OCI-LY1 (cell line): ENCODE measurements around the gene ELL.

Experiments used
- H2AFZ ChIP-seq: fragments of 200-600 bp; sonication (generic), shearing (Covaris generic); 2 replicates; pipeline ENCODE4 v1.6.0; 2014; ENCODE audit warnings: antibody characterized with exemption, mild to moderate bottlenecking, low read length
- H3F3A ChIP-seq: fragments of 200-600 bp; sonication (generic), shearing (Covaris generic); 2 replicates; pipeline ENCODE4 v1.6.0; 2014; ENCODE audit warnings: mild to moderate bottlenecking, antibody characterized with exemption, low read length, moderate library complexity; ENCODE audit not compliant: insufficient read depth
- H3K27ac ChIP-seq: fragments of 200-600 bp; sonication (generic); 2 replicates; pipeline ENCODE4 v1.5.1; 2014; ENCODE audit warnings: low read length, mixed run types, mild to moderate bottlenecking, low read depth; ENCODE audit not compliant: poor library complexity, severe bottlenecking
- H3K27me3 ChIP-seq: fragments of 200-600 bp; sonication (generic); 2 replicates; pipeline ENCODE4 v1.6.0; 2014; ENCODE audit warnings: antibody characterized with exemption, mild to moderate bottlenecking, low read length, moderate library complexity; ENCODE audit not compliant: insufficient read depth
- H3K36me3 ChIP-seq: fragments of 200-600 bp; sonication (generic); 2 replicates; pipeline ENCODE4 v1.6.1; 2014; ENCODE audit warnings: mild to moderate bottlenecking, antibody characterized with exemption, low read length, moderate library complexity, mixed read lengths; ENCODE audit not compliant: insufficient read depth
- H3K4me1 ChIP-seq: fragments of 200-600 bp; sonication (generic); 2 replicates; pipeline ENCODE4 v1.5.1; 2014; ENCODE audit warnings: mild to moderate bottlenecking, low read length, moderate library complexity; ENCODE audit not compliant: insufficient read depth, severe bottlenecking
- H3K4me2 ChIP-seq: fragments of 200-600 bp; sonication (generic), shearing (Covaris generic); 2 replicates; pipeline ENCODE4 v1.6.1; 2014; ENCODE audit warnings: low read length
- H3K4me3 ChIP-seq: fragments of 200-600 bp; sonication (generic); 2 replicates; pipeline ENCODE4 v1.5.1; 2014; ENCODE audit warnings: low read length, low read depth, mild to moderate bottlenecking, mixed read lengths; ENCODE audit not compliant: poor library complexity, severe bottlenecking
- H3K79me2 ChIP-seq: fragments of 200-600 bp; shearing (Covaris generic); 2 replicates; pipeline ENCODE4 v1.6.1; 2016; ENCODE audit warnings: mixed run types, low read length, mixed read lengths; ENCODE audit not compliant: insufficient read depth
- H3K9ac ChIP-seq: fragments of 200-600 bp; sonication (generic), shearing (Covaris generic); 2 replicates; pipeline ENCODE4 v1.6.1; 2014; ENCODE audit warnings: mild to moderate bottlenecking, low read length, mixed read lengths
- H3K9me2 ChIP-seq: fragments of 200-600 bp; sonication (generic), shearing (Covaris generic); 2 replicates; pipeline ENCODE4 v1.6.1; 2014; ENCODE audit warnings: low read depth, mild to moderate bottlenecking, low read length, mixed read lengths
- H3K9me3 ChIP-seq: fragments of 200-600 bp; shearing (Covaris generic); 2 replicates; pipeline ENCODE4 v1.6.1; 2014; ENCODE audit warnings: low read length, mixed read lengths
- H4K20me1 ChIP-seq: fragments of 200-600 bp; sonication (generic), shearing (Covaris generic); 2 replicates; pipeline ENCODE4 v1.6.0; 2016; ENCODE audit warnings: mild to moderate bottlenecking, low read length; ENCODE audit not compliant: insufficient read depth
- CTCF ChIP-seq: fragments of 200-600 bp; sonication (generic), shearing (Covaris generic); IDR thresholded peaks from 2 replicates; pipeline ENCODE4 v1.5.1; 2017; ENCODE audit warnings: mild to moderate bottlenecking, antibody characterized with exemption, low read length, moderate library complexity, mixed read lengths
- EZH2 ChIP-seq: fragments of 200-600 bp; sonication (generic), shearing (Covaris generic); IDR thresholded peaks from 2 replicates; pipeline ENCODE4 v1.8.0; 2017; ENCODE audit warnings: borderline replicate concordance, mixed run types, mild to moderate bottlenecking, antibody characterized with exemption, low read length, moderate library complexity, mixed read lengths

ELL gene

GRCh38 chr19:18437491-18438330, 84.2 kb downstream of the ELL start, which contains the start of gene ISYNA1:
Gene ISYNA1 (minus strand): TSS chr19:18438133. CDS start chr19:18437979, 154 bp downstream.
- Histone ChIP-seq H3K9me2 (no peaks in the 10 kb centered on the region), H3K4me1 (peaks cover 26% of the 10 kb centered on the region), H3K9ac (peak within 1 kb of the TSS; percentile 64), H3K36me3 (no peaks in the 10 kb centered on the region; the same call in 1 of the 2 replicates), H3K4me3 (peak within 1 kb of the TSS; percentile 56), H3K27me3 (no peaks in the 10 kb centered on the region), H3K27ac (peak within 1 kb of the TSS; percentile 33), H3K79me2 (no peaks in the 10 kb centered on the region), H3F3A (0 out of 2 replicates have a peak, but pooled peaks cover 2% of the 10 kb centered on the region), H4K20me1 (no peaks in the 10 kb centered on the region), H3K9me3 (no peaks in the 10 kb centered on the region), H2AFZ (no peak within 1 kb of the TSS), H3K4me2 (peak within 1 kb of the TSS; percentile 62)
- no peak for TF ChIP-seq EZH2
- TF ChIP-seq CTCF: no peak

GRCh38 chr19:18436671-18437490, 85.0 kb downstream of the ELL start:
- no peaks in the 10 kb centered on the region for H4K20me1 ChIP-seq
- peaks cover 28% of the 10 kb centered on the region for H3K4me1 ChIP-seq
- no peak overlapping the region for H2AFZ ChIP-seq
- H3K27ac ChIP-seq: no peak overlapping the region
- H3K4me2 ChIP-seq: peak overlapping the region; percentile 62
- H3K79me2 ChIP-seq: no peaks in the 10 kb centered on the region
- H3K9ac ChIP-seq: peak overlapping the region; percentile 16; the same call in 1 of the 2 replicates
- TF ChIP-seq CTCF: no peak
- H3K36me3 ChIP-seq: no peaks in the 10 kb centered on the region
- no peaks in the 10 kb centered on the region for H3F3A ChIP-seq
- no peaks in the 10 kb centered on the region for H3K9me3 ChIP-seq
- H3K27me3 ChIP-seq: no peaks in the 10 kb centered on the region
- no peaks in the 10 kb centered on the region for H3K9me2 ChIP-seq
- H3K4me3 ChIP-seq: peak overlapping the region; percentile 56

GRCh38 chr19:18435842-18436670, 85.8 kb downstream of the ELL start:
- Histone ChIP-seq H3K27ac (no peak overlapping the region), H3K9me2 (no peaks in the 10 kb centered on the region), H3K4me3 (peak overlapping the region; percentile 56), H3K36me3 (no peaks in the 10 kb centered on the region), H3K27me3 (no peaks in the 10 kb centered on the region; the same call in 1 of the 2 replicates), H3K9me3 (no peaks in the 10 kb centered on the region), H4K20me1 (no peaks in the 10 kb centered on the region), H3K79me2 (no peaks in the 10 kb centered on the region), H3K4me2 (peak overlapping the region; percentile 62; the same call in 1 of the 2 replicates), H2AFZ (no peak overlapping the region), H3K4me1 (peaks cover 28% of the 10 kb centered on the region), H3K9ac (no peak overlapping the region), H3F3A (no peaks in the 10 kb centered on the region)
- no peak for TF ChIP-seq EZH2
- no peak for TF ChIP-seq CTCF
